PC-9 (cell line): ENCODE data around the gene LAG3. TPM values are rescaled to one million over a fixed set of nuclear protein-coding genes. Genes with fewer than 3 reads are reported as not detected.

Source experiments
- BruUV-seq: library from RNA; stranded (reverse); fragments of 400-500 nt; replicated peaks from 2 replicates; lab custom pipeline; 2021; lab: Mats Ljungman, UMichigan
- CTCF ChIA-PET: fragments of 300-600 bp; sonication (Branson Sonifier 250); formaldehyde crosslinking; loops from one replicate; lab custom pipeline; 2022; ENCODE audit warnings: antibody characterized with exemption; lab: Charles Lee
- POLR2A ChIA-PET: fragments of 300-600 bp; sonication (Branson Sonifier 250); formaldehyde crosslinking; loops from one replicate; lab custom pipeline; 2022; ENCODE audit warnings: antibody characterized with exemption; ENCODE audit not compliant: unreplicated experiment; lab: Charles Lee
- DNase-seq, 2 experiments: peaks; one replicate each; pipeline versions ENCODE4 v3.0.0 to v3.0.0-alpha.2; 2015 to 2022; ENCODE audit warnings: mixed read lengths in 1 of 2
- H2AFZ ChIP-seq: fragments of 200-600 bp; sonication (generic); 2 replicates; pipeline ENCODE4 v1.8.1; 2017; ENCODE audit warnings: antibody characterized with exemption
- H3F3A ChIP-seq: fragments of 200-600 bp; sonication (generic); 2 replicates; pipeline ENCODE4 v1.8.1; 2017; ENCODE audit warnings: antibody characterized with exemption, mild to moderate bottlenecking, low read depth; ENCODE audit not compliant: insufficient read depth
- H3K27ac ChIP-seq: fragments of 200-600 bp; sonication (generic); 2 replicates; pipeline ENCODE4 v1.6.1; 2016; ENCODE audit warnings: mixed run types
- H3K27me3 ChIP-seq: fragments of 200-600 bp; sonication (generic); 2 replicates; pipeline ENCODE4 v1.6.1; 2016; ENCODE audit warnings: low read depth, mixed run types; ENCODE audit not compliant: insufficient read depth
- H3K36me3 ChIP-seq: fragments of 200-600 bp; sonication (generic); 2 replicates; pipeline ENCODE4 v1.6.1; 2016; ENCODE audit warnings: low read depth, mixed run types
- H3K4me1 ChIP-seq: fragments of 200-600 bp; sonication (generic); replicated peaks from 2 replicates; pipeline ENCODE4 v1.6.1; 2016; ENCODE audit warnings: mixed run types; ENCODE audit not compliant: insufficient read depth
- H3K4me2 ChIP-seq: fragments of 200-600 bp; sonication (generic); 2 replicates; pipeline ENCODE4 v1.6.1; 2017; ENCODE audit warnings: mixed run types
- H3K4me3 ChIP-seq: fragments of 200-600 bp; sonication (generic); 2 replicates; pipeline ENCODE4 v1.6.1; 2016; ENCODE audit warnings: mixed run types
- H3K79me2 ChIP-seq: fragments of 200-600 bp; sonication (generic); 2 replicates; pipeline ENCODE4 v1.6.1; 2017; ENCODE audit warnings: low read depth, mixed run types
- H3K9me2 ChIP-seq: fragments of 200-600 bp; sonication (generic); 2 replicates; pipeline ENCODE4 v1.8.1; 2017; ENCODE audit warnings: mild to moderate bottlenecking; ENCODE audit not compliant: insufficient read depth
- H3K9me3 ChIP-seq: fragments of 200-600 bp; sonication (generic); 2 replicates; pipeline ENCODE4 v1.8.1; 2016; ENCODE audit warnings: low read depth; ENCODE audit not compliant: insufficient read depth
- H4K20me1 ChIP-seq: fragments of 200-600 bp; sonication (generic); 2 replicates; pipeline ENCODE4 v1.8.1; 2017; ENCODE audit not compliant: insufficient read depth
- CTCF ChIP-seq: fragments of 200-600 bp; sonication (generic); conservative IDR thresholded peaks from 2 replicates; pipeline ENCODE4 v1.6.1; 2017; ENCODE audit warnings: mixed run types, antibody characterized with exemption, mild to moderate bottlenecking, moderate library complexity
- EZH2 ChIP-seq: fragments of 200-600 bp; sonication (generic); IDR thresholded peaks from 2 replicates; pipeline ENCODE4 v1.8.0; 2017; ENCODE audit warnings: antibody characterized with exemption, low read depth
- intact Hi-C: fragments of 100-400 bp; cut with micrococcal nuclease; formaldehyde crosslinking; loops from one replicate; pipeline ENCODE4 v1.10.0; 2022; ENCODE audit not compliant: unreplicated experiment
- total RNA-seq: library from RNA; stranded (reverse); gene quantifications from 2 replicates; pipeline ENCODE4 v1.2.3, GENCODE V29; 2021

The LAG3 gene
- total RNA-seq, 1 experiment from 2014 or later, result 10.5 TPM

- no TSS peak for BruUV-seq
- Histone ChIP-seq H3K79me2 (no peaks in the 10 kb centered on the region), H3K4me1 (no peaks in the 10 kb centered on the region), H3K9me3 (no peaks in the 10 kb centered on the region), H3K4me3 (no peak overlapping the region), H3K27me3 (peaks cover 35% of the 10 kb centered on the region), H3K36me3 (no peaks in the 10 kb centered on the region), H3K27ac (no peak overlapping the region), H3K4me2 (no peak overlapping the region), H2AFZ (no peak overlapping the region), H3F3A (no peaks in the 10 kb centered on the region), H3K9me2 (no peaks in the 10 kb centered on the region), H4K20me1 (no peaks in the 10 kb centered on the region)
- CTCF ChIA-PET, result interaction anchor here (0.6 kb wide), 1 partner anchor 381 kb away, joined by 11 read pairs; no protein-coding TSS in a partner anchor
- intact Hi-C loops, result no loop called here
- POLR2A ChIA-PET, result no interaction called here
- no peak for TF ChIP-seq CTCF
- TF ChIP-seq EZH2, result no peak
- no peak for DNase-seq
Measured at GRCh38 chr12:6799147-6799546, 26.8 kb downstream of the LAG3 start.

DNA sequence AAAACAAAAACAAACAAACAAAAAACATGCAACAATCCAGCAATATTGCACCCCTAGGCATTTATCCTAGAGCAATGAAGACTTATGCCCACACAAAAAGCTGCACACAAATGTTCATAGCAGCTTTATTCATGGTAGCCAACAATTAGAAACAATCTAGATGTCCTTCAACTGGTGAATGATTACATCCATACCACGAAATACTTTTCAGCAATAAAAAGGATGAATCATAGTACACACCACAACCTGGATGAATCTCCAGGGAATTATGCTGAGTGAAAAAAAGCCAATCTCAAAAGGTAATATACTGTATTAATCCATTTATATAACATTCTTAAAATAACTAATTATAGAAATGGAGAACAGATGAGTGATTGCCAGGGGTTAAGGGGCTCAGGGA lies 34.9 kb downstream of the LAG3 start:
- BruUV-seq, result no TSS peak
- CTCF ChIA-PET, result no interaction called here
- intact Hi-C loops, result no loop called here
- Histone ChIP-seq H3K4me3 (no peak overlapping the region), H3K4me1 (no peaks in the 10 kb centered on the region), H3K9me2 (no peaks in the 10 kb centered on the region), H3K9me3 (no peaks in the 10 kb centered on the region), H2AFZ (no peak overlapping the region), H3K4me2 (no peak overlapping the region), H3K36me3 (no peaks in the 10 kb centered on the region), H3K79me2 (no peaks in the 10 kb centered on the region), H3K27ac (no peak overlapping the region), H4K20me1 (no peaks in the 10 kb centered on the region), H3K27me3 (no peaks in the 10 kb centered on the region), H3F3A (peaks cover 5% of the 10 kb centered on the region; the same call in 1 of the 2 replicates)
- no peak for DNase-seq
- TF ChIP-seq CTCF (no peak), EZH2 (no peak)
- POLR2A ChIA-PET, result no interaction called here

GRCh38 chr12:6809056-6809455 lies 36.7 kb downstream of the LAG3 start:
- no peak for DNase-seq
- TF ChIP-seq CTCF, result no peak
- TF ChIP-seq EZH2, result no peak
- H3K9me3 ChIP-seq, result no peaks in the 10 kb centered on the region
- 0 out of 2 replicates have a peak, but pooled peaks cover 7% of the 10 kb centered on the region for H3K27me3 ChIP-seq
- CTCF ChIA-PET, result interaction anchor here (0.7 kb wide), 1 partner anchor 54 kb away, joined by 5 read pairs; no protein-coding TSS in a partner anchor
- no peak overlapping the region for H3K27ac ChIP-seq
- H4K20me1 ChIP-seq, result no peaks in the 10 kb centered on the region
- H3K9me2 ChIP-seq, result no peaks in the 10 kb centered on the region
- no peaks in the 10 kb centered on the region for H3K79me2 ChIP-seq
- BruUV-seq, result no TSS peak
- POLR2A ChIA-PET, result interaction anchor here (0.5 to 0.7 kb wide), 3 partner anchors 36 to 371 kb away, joined by 11 to 25 read pairs (median 14); no protein-coding TSS in a partner anchor
- H3K4me2 ChIP-seq, result no peak overlapping the region
- H3K4me3 ChIP-seq, result no peak overlapping the region
- no peak overlapping the region for H2AFZ ChIP-seq
- H3K4me1 ChIP-seq, result no peaks in the 10 kb centered on the region
- intact Hi-C loops, result no loop called here
- H3K36me3 ChIP-seq, result no peaks in the 10 kb centered on the region
- H3F3A ChIP-seq, result peaks cover 5% of the 10 kb centered on the region; the same call in 1 of the 2 replicates
